RWPE2 (cell line): ENCODE measurements around the gene DIP2C.
A peak's percentile ranks its signal among the peaks of the same experiment; 100 is the strongest.

Experiments used
- ATAC-seq: fragments of 200-7000 bp; cut with Tn5 transposase; 3 replicates; pipeline ENCODE4 v1.9.1; 2021; ENCODE audit warnings: low read depth
- DNase-seq: peaks from one replicate; pipeline ENCODE4 v3.0.0-alpha.2; 2020; ENCODE audit warnings: low spot score
- H3K27ac ChIP-seq: fragments of 450-650 bp; 2 replicates; pipeline ENCODE4 v1.5.1; 2017; ENCODE audit warnings: mild to moderate bottlenecking; ENCODE audit not compliant: poor library complexity, severe bottlenecking
- H3K27me3 ChIP-seq: fragments of 250-450 bp; sonication (Bioruptor Pico); 2 replicates; pipeline ENCODE4 v1.5.1; 2021; ENCODE audit warnings: mild to moderate bottlenecking, moderate library complexity; ENCODE audit not compliant: insufficient read depth, poor library complexity, severe bottlenecking
- H3K36me3 ChIP-seq: fragments of 250-450 bp; sonication (Bioruptor Pico); 2 replicates; pipeline ENCODE4 v1.5.1; 2020; ENCODE audit warnings: low read depth, mild to moderate bottlenecking, moderate library complexity
- H3K4me1 ChIP-seq: fragments of 250-450 bp; sonication (Bioruptor Pico); 2 replicates; pipeline ENCODE4 v1.5.1; 2021; ENCODE audit warnings: mild to moderate bottlenecking, moderate library complexity; ENCODE audit not compliant: insufficient read depth, poor library complexity, severe bottlenecking
- H3K4me3 ChIP-seq: fragments of 250-450 bp; sonication (Bioruptor Pico); 2 replicates; pipeline ENCODE4 v1.5.1; 2021; ENCODE audit warnings: mild to moderate bottlenecking, moderate library complexity; ENCODE audit not compliant: severe bottlenecking
- H3K9me3 ChIP-seq: fragments of 250-450 bp; sonication (Bioruptor Pico); 2 replicates; pipeline ENCODE4 v1.5.1; 2021; ENCODE audit warnings: mild to moderate bottlenecking, moderate library complexity; ENCODE audit not compliant: severe bottlenecking
- CTCF ChIP-seq: fragments of 450-650 bp; IDR thresholded peaks from one replicate; pipeline ENCODE4 v1.5.1; 2017; ENCODE audit warnings: mild to moderate bottlenecking, moderate library complexity; ENCODE audit not compliant: poor library complexity, severe bottlenecking

DIP2C gene

GRCh38 chr10:421170-421569 lies 268.3 kb downstream of the DIP2C start:
- H3K27ac ChIP-seq: no peak overlapping the region
- H3K4me1 ChIP-seq: no peaks in the 10 kb centered on the region
- H3K4me3 ChIP-seq: no peak overlapping the region
- no peaks in the 10 kb centered on the region for H3K36me3 ChIP-seq
- peak; percentile 12 for TF ChIP-seq CTCF
- no peak for DNase-seq
- no peaks in the 10 kb centered on the region for H3K9me3 ChIP-seq
- ATAC-seq: no peak
- no peaks in the 10 kb centered on the region for H3K27me3 ChIP-seq

DNA sequence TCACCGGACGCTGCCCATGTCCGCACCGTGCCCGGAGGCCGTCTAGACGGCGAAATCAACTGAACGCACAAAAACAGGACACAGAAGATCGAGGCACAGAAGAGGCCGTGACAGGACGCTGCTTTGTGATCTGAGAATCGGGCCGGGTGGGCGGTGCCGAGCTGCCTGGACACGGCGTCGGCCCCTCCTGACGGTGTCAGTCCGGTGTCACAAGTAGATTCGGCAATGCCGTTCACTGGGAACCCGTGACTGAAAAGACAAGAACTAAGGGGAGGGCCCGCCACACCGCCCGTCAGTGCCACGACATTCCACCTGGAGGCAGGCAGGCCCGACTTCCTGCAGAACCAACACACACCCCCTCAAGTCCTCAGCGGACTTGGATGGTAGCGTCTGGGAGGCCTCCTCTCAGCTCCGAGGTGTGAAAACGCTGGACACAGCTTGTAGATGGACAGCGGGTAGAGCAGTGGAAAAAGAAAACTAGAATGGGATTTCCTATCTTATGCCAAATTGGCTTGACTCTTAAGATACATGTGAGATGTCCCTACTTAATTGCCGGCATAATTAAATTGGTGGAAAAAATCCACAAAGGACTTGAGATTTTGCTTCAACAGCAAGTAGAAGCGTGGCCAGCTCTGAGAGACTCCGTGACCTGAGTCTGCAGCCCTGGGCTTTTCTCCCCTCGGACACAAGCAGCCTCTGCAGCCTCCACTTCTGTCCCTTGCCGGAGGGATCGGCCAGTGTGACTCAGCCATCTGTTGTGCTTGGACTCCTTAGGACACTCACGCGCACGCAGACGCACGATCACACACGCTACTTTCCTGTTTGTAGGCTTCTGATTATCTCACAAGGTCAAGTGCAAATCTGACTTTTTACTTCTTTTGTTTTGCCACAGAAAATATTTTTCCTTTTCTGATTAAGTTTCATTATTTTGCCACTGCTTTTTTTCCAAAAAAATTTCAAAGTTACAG lies 269.0 kb downstream of the DIP2C start:
- H3K36me3 ChIP-seq: no peaks in the 10 kb centered on the region
- no peaks in the 10 kb centered on the region for H3K4me1 ChIP-seq
- no peak for TF ChIP-seq CTCF
- H3K9me3 ChIP-seq: no peaks in the 10 kb centered on the region
- H3K27me3 ChIP-seq: no peaks in the 10 kb centered on the region
- DNase-seq (no peak), ATAC-seq (no peak)
- no peak overlapping the region for H3K27ac ChIP-seq
- no peak overlapping the region for H3K4me3 ChIP-seq

GRCh38 chr10:418894-419293 lies 270.6 kb downstream of the DIP2C start:
- Histone ChIP-seq H3K4me1 (no peaks in the 10 kb centered on the region), H3K4me3 (no peak overlapping the region), H3K27me3 (no peaks in the 10 kb centered on the region), H3K9me3 (no peaks in the 10 kb centered on the region), H3K36me3 (no peaks in the 10 kb centered on the region), H3K27ac (no peak overlapping the region)
- DNase-seq (no peak), ATAC-seq (no peak)
- TF ChIP-seq CTCF: no peak

GRCh38 chr10:418226-418625 lies 271.2 kb downstream of the DIP2C start:
- Histone ChIP-seq H3K9me3 (no peaks in the 10 kb centered on the region), H3K36me3 (no peaks in the 10 kb centered on the region), H3K4me3 (no peak overlapping the region), H3K4me1 (no peaks in the 10 kb centered on the region), H3K27me3 (no peaks in the 10 kb centered on the region), H3K27ac (no peak overlapping the region)
- ATAC-seq (no peak), DNase-seq (no peak)
- TF ChIP-seq CTCF: no peak

GRCh38 chr10:416091-416515 lies 273.4 kb downstream of the DIP2C start:
- no peak for DNase-seq
- TF ChIP-seq CTCF: no peak
- Histone ChIP-seq H3K27ac (no peak overlapping the region), H3K4me1 (no peaks in the 10 kb centered on the region), H3K9me3 (no peaks in the 10 kb centered on the region), H3K36me3 (no peaks in the 10 kb centered on the region), H3K27me3 (no peaks in the 10 kb centered on the region), H3K4me3 (no peak overlapping the region)
- no peak for ATAC-seq
